Fibroblast of lung (primary cell): ENCODE measurements around the gene ST3GAL4.

Source experiments
- EZH2 ChIP-seq: IDR thresholded peaks from 2 replicates; pipeline ENCODE4 v1.5.1; 2012; ENCODE audit warnings: low read length, control low read depth, mild to moderate bottlenecking; ENCODE audit errors: missing control alignments
- TF ChIP-seq, protein P1 (sequence below), 2 donors: IDR thresholded peaks in 1 of 2; conservative IDR thresholded peaks in 1 of 2; 1 replicate in 1 of 2; 2 replicates in 1 of 2; pipeline ENCODE4 v1.5.1; 2011 to 2012; ENCODE audit warnings: low read length in 2 of 2, control low read depth in 1 of 2, inconsistent platforms in 1 of 2, low read depth in 1 of 2, mild to moderate bottlenecking in 1 of 2

DNA sequence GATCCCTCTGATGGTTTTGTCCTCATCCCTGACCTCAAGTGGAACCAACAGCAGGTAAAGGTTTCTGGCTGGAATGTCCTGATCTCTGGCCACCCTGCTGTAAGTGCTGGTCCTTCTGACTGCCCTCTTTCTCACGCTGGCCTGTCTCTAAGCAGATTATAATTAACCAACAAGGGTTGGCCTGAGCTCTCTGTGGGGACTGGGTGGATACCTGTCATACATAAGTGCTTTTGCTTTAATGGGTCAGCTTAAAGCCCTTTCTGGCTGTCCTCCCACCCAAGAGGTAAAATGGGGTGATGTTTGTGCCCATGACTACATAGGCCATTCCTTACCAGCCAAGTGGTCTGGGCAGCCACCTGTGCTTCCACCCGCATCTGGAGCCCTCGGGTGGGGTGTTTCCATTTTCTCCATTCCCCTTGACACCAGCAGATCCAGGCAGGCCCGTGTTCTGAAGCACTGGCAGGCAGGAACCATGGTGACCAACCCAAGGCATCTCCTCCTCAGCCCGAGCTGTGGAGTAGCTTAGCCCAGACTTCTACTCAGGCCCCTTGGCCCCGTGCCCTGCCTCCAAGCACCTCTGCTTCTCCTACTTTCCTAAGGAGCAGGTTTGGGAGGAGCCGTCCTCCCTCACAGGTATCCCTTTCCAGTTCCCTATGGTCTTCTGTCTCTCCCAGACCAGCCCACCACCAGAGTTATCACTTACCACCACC is 17.0 kb upstream of the ST3GAL4 start:
- TF ChIP-seq, protein P1, sequence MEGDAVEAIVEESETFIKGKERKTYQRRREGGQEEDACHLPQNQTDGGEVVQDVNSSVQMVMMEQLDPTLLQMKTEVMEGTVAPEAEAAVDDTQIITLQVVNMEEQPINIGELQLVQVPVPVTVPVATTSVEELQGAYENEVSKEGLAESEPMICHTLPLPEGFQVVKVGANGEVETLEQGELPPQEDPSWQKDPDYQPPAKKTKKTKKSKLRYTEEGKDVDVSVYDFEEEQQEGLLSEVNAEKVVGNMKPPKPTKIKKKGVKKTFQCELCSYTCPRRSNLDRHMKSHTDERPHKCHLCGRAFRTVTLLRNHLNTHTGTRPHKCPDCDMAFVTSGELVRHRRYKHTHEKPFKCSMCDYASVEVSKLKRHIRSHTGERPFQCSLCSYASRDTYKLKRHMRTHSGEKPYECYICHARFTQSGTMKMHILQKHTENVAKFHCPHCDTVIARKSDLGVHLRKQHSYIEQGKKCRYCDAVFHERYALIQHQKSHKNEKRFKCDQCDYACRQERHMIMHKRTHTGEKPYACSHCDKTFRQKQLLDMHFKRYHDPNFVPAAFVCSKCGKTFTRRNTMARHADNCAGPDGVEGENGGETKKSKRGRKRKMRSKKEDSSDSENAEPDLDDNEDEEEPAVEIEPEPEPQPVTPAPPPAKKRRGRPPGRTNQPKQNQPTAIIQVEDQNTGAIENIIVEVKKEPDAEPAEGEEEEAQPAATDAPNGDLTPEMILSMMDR (conservative IDR thresholded peaks at IDR 0.05 in 1 of 2, IDR thresholded peaks at IDR 0.05 in 1 of 2; ENCODE audit: low read depth in 1 of 2, low read length in 2 of 2), result no peak
- TF ChIP-seq EZH2, result no peak
